HG02970 (cell line): Measurements from ENCODE around the gene CCL25.
"Not testable (repeated sequence)": the region's sequence is repeated elsewhere in the genome, so short reads cannot be mapped to it uniquely, and the experiment has no call there.

ENCODE experiments used
- ATAC-seq: cut with Tn5 transposase; IDR thresholded peaks from one replicate; pipeline ENCODE4 v1.9.1; 2021; ENCODE audit warnings: mild to moderate bottlenecking, moderate library complexity, moderate number of reproducible peaks; ENCODE audit not compliant: unreplicated experiment, low FRiP score

Gene CCL25

GRCh38 chr19:8084152-8084551, 31.6 kb downstream of the CCL25 start:
- no peak for ATAC-seq

DNA sequence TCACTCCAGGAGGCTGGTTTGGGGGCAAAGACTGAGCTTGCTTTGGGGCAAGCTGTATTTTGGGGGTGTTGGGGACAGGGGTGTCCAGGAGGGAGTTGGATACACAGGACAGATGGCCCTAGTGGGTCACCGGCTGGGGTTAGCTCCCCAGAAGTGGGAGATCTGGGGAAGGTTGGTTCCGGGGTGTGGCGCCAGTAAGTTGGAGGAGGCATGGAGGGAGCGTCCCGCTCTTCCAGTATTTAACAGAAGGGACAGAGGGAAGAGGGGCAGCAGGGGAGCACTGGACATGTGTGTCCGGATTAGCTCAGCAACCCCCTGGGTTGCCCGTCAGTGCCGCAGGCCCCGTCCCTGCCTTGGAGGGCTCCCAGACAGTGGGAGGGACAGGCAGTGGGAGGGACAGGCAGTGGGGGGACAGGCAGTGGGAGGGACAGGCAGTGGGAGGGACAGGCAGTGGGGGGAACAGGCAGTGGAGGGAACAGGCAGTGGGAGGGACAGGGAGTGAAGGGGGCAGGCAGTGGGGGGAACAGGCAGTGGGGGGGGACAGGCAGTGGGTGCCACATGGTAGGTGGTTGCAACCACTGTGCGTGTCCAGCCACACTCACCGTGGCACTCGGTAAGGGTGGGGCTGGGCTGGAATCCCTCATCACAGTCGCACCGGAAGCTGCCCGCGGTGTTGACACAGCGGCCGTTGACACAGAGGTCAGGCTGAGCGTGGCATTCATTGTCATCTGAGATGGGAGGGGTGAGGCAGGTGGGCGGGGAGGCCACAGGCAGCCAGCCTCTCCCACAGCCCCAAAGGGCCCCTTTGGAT, 33.2 kb downstream of the CCL25 start:
- no peak for ATAC-seq

DNA sequence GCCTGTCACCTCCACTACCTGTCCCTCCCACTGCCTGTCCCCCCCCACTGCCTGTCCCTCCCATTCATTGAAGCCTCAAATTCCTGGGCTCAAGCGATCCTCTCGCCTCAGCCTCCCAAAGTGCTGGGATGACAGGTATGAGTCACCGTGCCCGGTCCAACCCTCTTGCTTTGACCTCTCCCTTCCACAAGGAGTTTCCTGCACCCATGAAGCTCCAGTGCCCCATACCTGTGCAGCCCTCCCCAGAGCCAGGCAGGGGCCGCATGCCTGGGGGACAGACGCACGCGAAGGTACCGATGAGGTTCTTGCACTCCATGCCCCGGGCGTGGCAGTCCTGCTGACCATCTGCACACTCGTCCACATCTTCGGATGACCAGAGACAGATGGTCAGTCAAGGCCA, 34.3 kb downstream of the CCL25 start:
- no peak for ATAC-seq

GRCh38 chr19:8087876-8088275, 35.3 kb downstream of the CCL25 start:
- no peak for ATAC-seq

DNA sequence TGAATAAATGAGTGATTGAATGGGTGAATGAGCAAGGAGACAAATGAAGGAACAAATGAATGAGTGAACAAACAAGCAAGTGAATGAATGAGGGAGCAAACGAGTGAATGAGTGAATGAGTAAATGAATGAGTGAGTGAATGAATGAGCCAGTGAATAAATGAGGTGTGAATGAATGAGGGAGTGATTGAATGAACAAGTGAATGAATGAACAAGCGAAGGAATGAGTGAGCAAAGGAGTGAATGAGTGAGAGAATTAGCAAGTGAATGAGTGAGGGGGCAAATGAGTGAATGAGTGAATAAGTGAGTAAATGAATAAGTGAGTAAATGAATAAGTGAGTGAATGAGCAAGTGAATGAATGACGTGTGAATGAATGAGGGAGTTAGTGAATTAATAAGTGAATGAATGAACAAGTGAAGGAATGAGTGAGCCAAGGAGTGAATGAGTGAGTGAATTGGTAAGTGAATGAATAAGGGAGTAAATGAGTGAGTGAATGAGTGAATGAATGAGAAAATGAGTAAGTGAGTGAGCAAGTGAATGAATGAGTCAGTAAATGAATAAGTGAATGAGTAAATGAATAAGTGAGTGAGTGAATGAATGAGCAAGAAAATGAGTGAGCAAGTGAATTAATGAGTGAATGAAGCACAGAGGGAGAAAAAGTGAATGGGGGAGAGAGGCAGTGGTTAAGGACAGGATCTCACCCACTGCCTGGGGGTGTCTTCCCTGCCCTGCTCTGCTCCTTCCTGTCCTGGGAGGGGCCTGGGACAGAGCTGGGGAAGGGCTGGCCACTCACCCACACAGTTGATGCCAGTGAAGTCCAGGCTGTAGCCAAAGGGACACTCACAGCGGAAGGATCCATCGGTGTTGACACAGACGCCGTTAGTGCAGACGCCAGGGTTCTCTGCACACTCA, 36.4 kb downstream of the CCL25 start:
- no peak for ATAC-seq

DNA sequence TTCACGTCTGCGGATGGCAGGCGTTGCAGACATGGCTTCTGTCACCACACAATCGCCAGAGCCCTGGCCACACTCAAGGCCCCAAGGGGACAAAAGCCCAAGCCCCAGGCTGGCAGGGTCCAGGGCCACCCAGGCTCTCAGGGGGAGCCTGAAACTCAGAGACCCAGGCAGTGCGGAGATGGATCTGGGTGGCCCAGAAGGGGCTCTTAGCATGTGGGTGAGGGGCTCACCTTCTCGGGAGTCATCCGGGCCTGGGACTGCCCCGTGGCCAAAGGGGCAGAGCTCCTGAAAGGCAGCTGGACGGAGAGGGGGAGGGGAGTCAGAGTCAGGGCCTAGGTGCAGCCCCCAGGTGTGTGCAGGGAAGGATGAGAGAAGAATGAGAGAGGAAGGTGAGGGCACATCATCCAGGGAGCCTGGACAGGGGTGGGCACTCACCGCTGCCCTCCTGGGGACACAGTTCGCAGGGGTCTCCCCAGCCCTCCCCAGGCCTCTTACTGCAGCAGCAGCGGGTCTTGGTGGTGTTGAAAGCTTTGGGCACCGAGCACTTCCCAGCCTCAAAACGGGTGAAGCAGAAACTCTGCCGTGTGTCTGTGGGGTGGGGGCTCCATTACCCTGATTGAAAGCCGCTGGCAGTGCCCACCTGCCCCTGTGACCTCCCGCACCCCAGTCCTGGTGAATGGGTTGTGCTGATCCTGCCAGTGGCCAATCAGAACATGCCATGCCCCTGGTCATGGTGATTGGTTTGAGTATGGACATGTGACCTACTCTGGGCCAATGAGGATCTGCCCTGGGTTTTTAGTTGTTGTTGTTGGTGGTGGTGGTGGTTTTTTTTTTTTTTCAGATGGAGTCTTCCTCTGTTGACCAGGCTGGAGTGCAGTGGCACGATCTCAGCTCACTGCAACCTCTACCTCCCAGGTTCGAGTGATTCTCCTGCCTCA, 37.4 kb downstream of the CCL25 start:
- ATAC-seq, result no peak

DNA sequence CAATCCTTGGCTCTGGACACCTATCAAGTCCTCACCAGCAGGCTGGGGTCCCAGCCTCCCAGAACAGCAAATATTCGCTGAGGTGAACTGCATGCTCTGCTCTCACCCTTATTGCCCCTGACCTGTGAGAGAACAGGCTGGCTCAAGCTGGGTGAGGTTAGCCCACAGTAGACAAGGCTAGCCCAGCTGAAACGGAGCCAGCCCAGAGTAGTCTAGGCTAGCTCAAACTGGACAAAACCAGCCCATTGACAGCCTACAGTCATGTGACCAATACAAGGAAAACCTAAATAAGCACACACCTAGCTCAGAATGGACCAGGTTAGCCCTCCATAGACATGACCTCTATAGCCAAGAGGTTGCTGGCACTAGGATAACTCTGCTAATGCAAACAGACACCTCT, 38.4 kb downstream of the CCL25 start:
- ATAC-seq, result no peak

DNA sequence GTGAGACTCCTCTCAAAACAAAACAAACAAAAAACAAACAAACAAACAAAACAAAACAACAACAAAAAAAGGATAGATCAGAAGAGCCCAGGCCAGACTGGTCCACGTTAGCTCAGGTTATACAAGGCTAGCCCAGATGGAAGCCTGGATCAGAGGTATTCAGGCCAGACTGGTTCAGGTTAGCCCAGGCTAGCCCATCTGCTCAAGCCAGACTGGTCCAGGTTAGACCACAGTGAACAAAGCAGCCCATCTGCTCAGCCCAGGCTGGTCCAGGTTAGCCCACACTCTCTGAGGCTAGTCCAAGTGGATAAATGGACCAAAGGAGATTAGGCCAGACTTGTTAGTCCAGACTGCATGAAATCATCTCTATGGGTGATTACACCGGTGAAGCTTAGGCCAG, 41.2 kb downstream of the CCL25 start:
- no peak for ATAC-seq

- no peak for ATAC-seq
Observed at GRCh38 chr19:8094336-8094735, 41.8 kb downstream of the CCL25 start.

DNA sequence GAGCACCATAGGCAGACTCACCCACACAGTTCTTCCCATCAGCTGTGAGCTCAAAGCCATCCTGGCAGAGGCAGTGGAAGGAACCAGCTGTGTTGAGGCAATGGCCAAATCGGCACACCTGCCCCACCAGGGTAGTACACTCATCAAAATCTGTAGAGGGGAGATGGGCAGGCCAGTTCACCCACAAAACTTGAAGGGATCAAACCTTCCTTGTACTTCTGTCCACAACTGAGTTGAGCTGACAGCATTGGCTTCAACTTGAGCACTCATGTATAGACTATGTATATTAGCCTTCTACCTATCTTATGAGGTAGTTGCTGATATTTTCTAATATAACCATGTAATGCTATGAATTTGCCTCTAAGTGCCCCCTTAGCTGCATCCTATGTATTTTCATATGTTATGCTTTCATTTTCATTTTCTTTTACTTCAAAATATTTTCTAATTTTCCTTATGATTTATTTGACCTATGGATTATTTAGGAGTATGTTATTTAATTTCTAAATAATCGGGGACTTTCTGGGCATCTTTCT, 42.9 kb downstream of the CCL25 start:
- ATAC-seq, result no peak

GRCh38 chr19:8096071-8096470, 43.5 kb downstream of the CCL25 start:
- ATAC-seq, result no peak

DNA sequence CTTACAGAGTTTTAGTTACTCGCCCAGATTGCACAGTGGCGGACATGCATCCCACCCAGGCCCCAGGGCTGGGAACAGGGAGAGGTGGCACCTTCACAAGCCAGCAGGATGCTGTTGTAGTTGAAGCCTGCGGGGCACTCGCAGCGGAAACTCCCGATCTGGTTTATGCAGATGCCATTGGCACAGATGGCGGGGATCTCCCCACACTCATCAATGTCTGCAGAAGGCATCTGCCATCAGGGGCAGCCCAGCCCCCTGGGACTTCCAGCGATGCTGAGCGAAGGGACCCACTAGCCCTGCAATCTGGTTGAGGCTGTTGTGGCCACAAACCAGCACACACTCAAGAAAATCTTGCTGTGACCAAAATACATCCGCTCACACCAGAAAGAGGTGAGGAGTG, 44.6 kb downstream of the CCL25 start:
- ATAC-seq, result no peak

- ATAC-seq, result no peak
Observed at GRCh38 chr19:8097681-8098567, 45.4 kb downstream of the CCL25 start.

DNA sequence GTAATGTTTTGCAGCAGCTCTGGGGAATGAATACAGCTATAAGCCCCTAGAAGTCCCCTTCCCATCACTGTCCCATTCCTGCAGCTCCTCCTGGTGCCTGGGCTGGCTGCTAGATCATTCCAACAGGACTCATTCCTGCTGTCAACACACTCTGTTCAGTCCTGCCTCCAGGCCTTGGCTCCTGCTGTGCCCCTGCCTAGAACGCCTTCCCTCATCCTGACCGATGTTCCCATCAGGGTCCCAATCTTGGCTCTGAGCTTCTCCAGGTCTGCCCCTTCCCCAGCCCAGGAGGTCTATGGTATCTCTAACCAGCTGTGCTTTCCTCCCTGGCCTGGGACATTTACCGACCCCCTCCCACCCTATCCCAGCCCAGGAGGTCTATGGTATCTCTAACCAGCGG, 48.8 kb downstream of the CCL25 start:
- ATAC-seq, result no peak

DNA sequence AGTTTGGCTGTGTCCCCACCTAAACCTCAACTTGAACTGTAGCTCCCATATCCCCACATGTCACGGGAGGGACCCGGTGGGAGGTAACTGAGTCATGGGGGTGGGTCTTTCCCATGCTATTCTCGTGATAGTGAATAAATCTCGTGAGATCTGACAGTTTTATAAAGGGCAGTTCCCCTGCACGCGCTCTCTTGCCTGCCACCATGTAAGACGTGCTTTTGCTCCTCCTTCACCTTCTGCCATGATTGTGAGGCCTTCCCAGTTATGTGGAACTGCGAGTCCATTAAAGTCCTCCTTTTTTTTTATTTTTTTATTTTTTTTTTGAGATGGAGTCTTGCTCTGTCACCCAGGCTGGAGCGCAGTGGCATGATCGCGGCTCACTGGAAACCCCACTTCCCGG, 49.4 kb downstream of the CCL25 start:
- ATAC-seq, result not testable (repeated sequence)

DNA sequence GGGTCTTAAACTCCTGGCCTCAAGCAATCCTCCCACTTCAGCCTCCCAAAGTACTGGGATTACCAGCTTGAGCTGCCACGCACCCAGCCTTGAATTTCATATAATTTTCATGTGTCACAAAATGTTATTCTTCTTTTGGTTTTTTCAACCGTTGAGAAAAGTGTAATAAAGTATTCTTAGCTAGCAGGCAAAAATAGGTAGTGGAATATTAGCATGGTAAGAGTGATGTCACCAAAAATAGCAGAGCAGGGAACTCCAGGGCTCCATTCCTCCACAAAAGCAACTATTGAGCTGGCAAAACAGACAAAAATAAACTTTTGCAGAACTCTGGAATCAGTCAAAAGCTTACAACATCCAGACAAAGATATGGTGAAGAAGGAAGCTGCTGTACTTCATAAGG, 52.9 kb downstream of the CCL25 start:
- no peak for ATAC-seq

- ATAC-seq, result no peak
Observed at GRCh38 chr19:8107301-8107903, 54.8 kb downstream of the CCL25 start.

GRCh38 chr19:8108560-8109445, 56.2 kb downstream of the CCL25 start:
- ATAC-seq, result no peak
